GM23248 (cell line): Measurements from ENCODE around the gene KNDC1.

ENCODE experiments used
- EZH2 ChIP-seq: fragments of 200-600 bp; sonication (generic); IDR thresholded peaks from 2 replicates; pipeline ENCODE4 v1.6.1; 2018; ENCODE audit warnings: antibody characterized with exemption, mild to moderate bottlenecking; ENCODE audit not compliant: insufficient read depth, poor library complexity, severe bottlenecking
- EZH2phosphoT487 ChIP-seq: fragments of 200-600 bp; sonication (generic); IDR thresholded peaks from 2 replicates; pipeline ENCODE4 v1.6.1; 2018; ENCODE audit warnings: antibody characterized with exemption, moderate library complexity, mild to moderate bottlenecking, low read depth; ENCODE audit not compliant: insufficient read depth

- TF ChIP-seq EZH2: no peak
- TF ChIP-seq EZH2phosphoT487: no peak
Measured at GRCh38 chr10:133267293-133267692, 107.3 kb downstream of the KNDC1 start.
